Stimulated activated naive CD8-positive, alpha-beta T cell treated with anti-CD3 and anti-CD28 coated beads, Interleukin-15, amount 100 ng/mL, for 72 hours (primary cell): ENCODE results near the gene TUG1.

Experiments used
- ATAC-seq: fragments of 150-1000 bp; cut with Tn5 transposase; 2 replicates; pipeline ENCODE4 v1.10.0; 2021; ENCODE audit warnings: mild to moderate bottlenecking, moderate library complexity
- DNase-seq, 2 donors: peaks; one replicate each; pipeline ENCODE4 v3.0.0; 2021 to 2022
- H3K27ac Mint-ChIP-seq, 2 donors: one replicate each; pipeline ENCODE4 v1.8.0; 2022; ENCODE audit warnings: mild to moderate bottlenecking in 2 of 2, mixed read lengths in 2 of 2, moderate library complexity in 2 of 2
- H3K27me3 Mint-ChIP-seq: one replicate; pipeline ENCODE4 v1.8.0; 2022; ENCODE audit warnings: mixed read lengths
- H3K4me1 Mint-ChIP-seq: one replicate; pipeline ENCODE4 v1.8.0; 2022; ENCODE audit warnings: mild to moderate bottlenecking, mixed read lengths
- H3K4me3 Mint-ChIP-seq, 2 donors: one replicate each; pipeline ENCODE4 v1.8.0; 2022; ENCODE audit warnings: mild to moderate bottlenecking in 2 of 2, mixed read lengths in 2 of 2, moderate library complexity in 1 of 2
- H3K9me3 Mint-ChIP-seq, 2 donors: one replicate each; pipeline ENCODE4 v1.8.0; 2022; ENCODE audit warnings: mixed read lengths in 2 of 2

The TUG1 gene

DNA sequence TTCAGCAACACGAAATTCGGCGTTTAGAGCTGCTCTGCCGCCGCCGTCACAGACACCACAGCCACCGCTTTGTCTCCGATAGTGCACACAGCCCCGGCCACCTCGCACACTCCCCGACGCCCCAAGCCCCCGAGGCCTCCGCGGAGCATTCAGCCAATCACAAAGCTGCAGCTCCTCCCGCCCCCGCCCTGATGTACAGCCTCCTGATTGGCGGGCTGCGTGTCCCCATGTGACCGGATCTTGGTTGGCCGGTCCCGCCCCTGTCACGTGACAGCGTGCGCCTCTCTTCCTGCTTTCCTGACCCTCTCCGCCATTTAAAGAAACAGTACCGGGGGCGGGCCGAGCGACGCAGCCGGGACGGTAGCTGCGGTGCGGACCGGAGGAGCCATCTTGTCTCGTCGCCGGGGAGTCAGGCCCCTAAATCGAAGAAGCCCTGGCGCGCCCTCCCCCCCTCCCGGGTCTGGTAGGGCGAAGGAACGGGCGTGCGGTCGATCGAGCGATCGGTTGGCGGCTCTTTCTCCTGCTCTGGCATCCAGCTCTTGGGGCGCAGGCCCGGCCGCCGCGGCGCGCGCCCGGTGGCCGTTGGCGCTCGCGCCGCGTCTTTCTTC is at the start of gene TUG1:
Gene TUG1, plus strand, starts transcription at position 342 of the 608 bp plus-strand sequence.
- no peaks in the 10 kb centered on the region for H3K27me3 Mint-ChIP-seq
- peak; percentile 95 to 98 for DNase-seq
- peak within 1 kb of the TSS; percentile 93 to 98 for H3K4me3 Mint-ChIP-seq
- ATAC-seq: peak; percentile 95
- H3K4me1 Mint-ChIP-seq: peaks cover 34% of the 10 kb centered on the region
- H3K27ac Mint-ChIP-seq: peak within 1 kb of the TSS; percentile 93 to 99
- peaks cover 25 to 31% of the 10 kb centered on the region in 2 donors for H3K9me3 Mint-ChIP-seq

DNA sequence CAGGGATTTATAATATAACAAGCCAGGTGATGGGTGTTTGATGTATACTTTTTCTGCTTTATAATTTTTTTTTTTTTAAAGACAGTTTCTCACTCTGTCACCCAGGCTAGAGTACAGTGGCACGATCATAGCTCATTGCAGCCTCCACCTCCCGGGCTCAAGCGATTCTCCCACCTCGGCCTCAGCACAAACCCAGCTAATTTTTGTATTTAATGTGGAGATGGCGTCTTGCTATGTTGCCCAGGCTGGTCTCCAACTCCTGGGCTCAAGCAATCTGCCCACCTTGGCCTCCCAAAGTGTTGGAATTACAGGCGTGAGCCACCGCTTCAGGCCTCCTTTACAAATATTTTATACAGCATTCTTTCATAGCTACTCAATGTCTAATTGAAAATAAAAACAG is 49.1 kb upstream of the TUG1 start:
- H3K4me3 Mint-ChIP-seq: peak overlapping the region in 1 of 2 donors; percentile 3
- DNase-seq (no peak), ATAC-seq (no peak)
- peaks cover 12% of the 10 kb centered on the region for H3K4me1 Mint-ChIP-seq
- no peak overlapping the region for H3K27ac Mint-ChIP-seq
- no peaks in the 10 kb centered on the region for H3K9me3 Mint-ChIP-seq
- H3K27me3 Mint-ChIP-seq: no peaks in the 10 kb centered on the region

DNA sequence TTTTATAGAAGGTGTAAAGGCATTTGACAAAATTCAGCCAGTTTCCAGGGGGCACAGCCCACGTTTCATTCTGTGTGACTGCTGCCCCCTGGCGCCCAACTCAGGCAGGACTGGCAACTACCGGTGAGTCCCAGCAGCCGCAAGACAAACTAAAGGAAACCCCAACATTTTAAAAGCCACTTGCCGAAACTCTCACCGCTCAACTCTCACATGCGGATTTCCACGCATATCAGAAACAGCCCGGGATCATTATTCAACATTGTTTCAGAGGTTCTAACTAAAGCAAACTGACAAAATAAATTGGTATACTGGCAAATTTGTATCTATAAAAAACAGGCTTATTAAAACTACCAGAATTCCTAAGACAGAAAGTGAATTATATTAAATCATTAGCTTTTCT is 48.7 kb upstream of the TUG1 start:
- Mint-ChIP-seq H3K4me1 (peaks cover 12% of the 10 kb centered on the region), H3K27me3 (no peaks in the 10 kb centered on the region), H3K4me3 (peak overlapping the region; percentile 47 to 59), H3K9me3 (no peaks in the 10 kb centered on the region), H3K27ac (no peak overlapping the region)
- ATAC-seq (peak; percentile 80), DNase-seq (peak; percentile 80 to 82)

DNA sequence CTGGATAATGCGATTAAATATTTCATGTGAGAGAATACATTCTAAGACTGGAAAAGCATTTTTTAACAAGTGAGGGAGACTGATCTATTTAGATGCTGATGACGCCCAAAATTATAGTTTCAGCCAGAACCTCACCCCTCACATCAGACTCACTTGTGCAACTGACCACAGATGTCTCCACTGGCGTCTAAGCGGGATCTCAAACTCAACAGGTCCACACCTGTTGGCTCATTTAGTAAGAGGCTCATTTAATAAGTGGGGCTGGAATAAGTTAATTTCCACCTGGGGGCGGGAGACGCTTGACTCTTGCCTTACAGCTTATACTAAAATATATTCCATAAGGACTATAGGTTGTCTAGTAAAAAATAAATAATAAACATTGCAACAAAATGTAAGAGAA is 48.0 kb upstream of the TUG1 start:
- Mint-ChIP-seq H3K4me1 (peaks cover 12% of the 10 kb centered on the region), H3K9me3 (no peaks in the 10 kb centered on the region), H3K4me3 (peak overlapping the region; percentile 79 to 82), H3K27ac (peak overlapping the region in 1 of 2 donors; percentile 44), H3K27me3 (no peaks in the 10 kb centered on the region)
- DNase-seq (no peak), ATAC-seq (no peak)

DNA sequence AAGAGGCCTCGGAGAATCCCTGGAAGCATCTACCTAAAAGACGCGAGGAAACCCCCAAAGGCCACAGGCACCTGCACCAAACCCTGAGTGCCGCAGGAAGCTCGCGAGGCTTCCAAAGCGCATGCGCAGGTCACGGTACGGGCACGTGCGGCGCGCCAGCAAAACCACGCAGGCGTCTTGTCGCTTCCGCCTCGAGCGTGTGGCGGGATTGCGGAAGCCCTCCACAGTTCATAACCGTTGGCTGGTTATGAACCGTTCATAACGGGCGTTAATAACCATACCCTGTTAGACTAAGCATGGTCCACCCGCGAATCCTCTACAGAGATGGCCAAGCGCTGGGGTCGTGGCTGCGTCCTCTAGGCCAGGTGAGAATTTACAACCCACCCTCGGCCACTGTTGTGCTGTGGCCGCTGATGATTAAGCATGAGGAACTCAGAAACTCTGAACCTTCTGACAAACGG is 46.9 kb upstream of the TUG1 start:
- ATAC-seq: peak; percentile 77
- H3K4me3 Mint-ChIP-seq: peak overlapping the region; percentile 79 to 82
- peaks cover 12% of the 10 kb centered on the region for H3K4me1 Mint-ChIP-seq
- peak overlapping the region; percentile 89 to 96 for H3K27ac Mint-ChIP-seq
- DNase-seq: peak; percentile 70 to 81
- no peaks in the 10 kb centered on the region for H3K27me3 Mint-ChIP-seq
- no peaks in the 10 kb centered on the region for H3K9me3 Mint-ChIP-seq

DNA sequence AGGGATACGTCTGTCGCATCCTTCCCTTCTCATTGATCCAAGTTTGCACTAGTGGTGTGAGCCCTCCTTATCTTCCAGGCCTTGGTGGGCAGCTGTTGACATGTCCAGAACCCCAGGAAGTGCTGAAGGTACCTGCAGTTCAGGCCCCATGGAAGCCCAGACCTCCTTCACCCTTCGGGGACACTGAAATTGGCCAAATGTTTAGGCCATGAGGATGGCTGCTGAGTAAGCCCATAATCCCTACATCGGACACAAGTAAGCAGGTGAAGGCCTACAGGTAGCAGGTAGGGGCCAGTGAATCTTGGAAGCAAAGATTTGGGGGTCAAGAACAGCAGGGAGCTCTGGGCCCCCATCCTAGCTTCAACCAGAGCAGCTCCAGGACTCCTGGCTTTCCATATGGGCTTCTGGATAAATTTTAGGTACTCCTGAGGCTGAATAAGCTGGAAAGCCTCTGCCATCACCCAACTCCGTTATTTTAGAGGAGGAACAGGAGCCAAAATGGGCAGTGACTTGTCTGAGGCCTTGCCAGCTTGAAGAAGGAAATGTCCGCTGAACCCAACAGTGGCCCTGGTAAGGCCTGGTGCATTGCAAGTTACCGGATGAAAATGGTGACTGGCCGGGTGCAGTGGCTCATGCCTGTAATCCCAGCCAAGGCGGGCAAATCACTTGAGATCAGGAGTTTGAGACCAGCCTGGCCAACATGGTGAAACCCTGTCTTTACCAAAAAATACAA is 45.7 kb upstream of the TUG1 start:
- no peak overlapping the region for H3K27ac Mint-ChIP-seq
- H3K4me3 Mint-ChIP-seq: no peak overlapping the region
- ATAC-seq (no peak), DNase-seq (no peak)
- H3K4me1 Mint-ChIP-seq: peaks cover 12% of the 10 kb centered on the region
- no peaks in the 10 kb centered on the region for H3K9me3 Mint-ChIP-seq
- no peaks in the 10 kb centered on the region for H3K27me3 Mint-ChIP-seq

DNA sequence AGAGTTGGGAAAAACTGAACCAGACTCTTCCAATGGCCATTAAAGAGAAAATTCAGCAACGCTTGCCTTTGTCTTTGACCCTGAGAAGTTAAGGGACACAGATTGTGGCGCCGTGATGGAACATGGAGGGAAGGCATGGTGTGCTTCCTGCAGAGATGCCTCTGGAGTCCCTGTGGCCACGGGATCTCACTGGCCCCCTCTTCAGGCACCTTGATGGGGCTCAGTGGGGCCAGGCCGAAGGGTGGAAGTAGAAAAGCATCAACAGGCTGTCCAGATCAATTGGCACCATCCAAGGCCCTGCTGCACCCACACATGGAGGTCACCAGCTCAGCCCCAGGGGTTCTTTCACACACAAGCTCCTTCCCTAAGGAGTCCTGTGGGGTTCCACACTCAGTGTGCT is 43.4 kb upstream of the TUG1 start:
- H3K27me3 Mint-ChIP-seq: no peaks in the 10 kb centered on the region
- peaks cover 6% of the 10 kb centered on the region for H3K4me1 Mint-ChIP-seq
- no peak overlapping the region for H3K27ac Mint-ChIP-seq

DNA sequence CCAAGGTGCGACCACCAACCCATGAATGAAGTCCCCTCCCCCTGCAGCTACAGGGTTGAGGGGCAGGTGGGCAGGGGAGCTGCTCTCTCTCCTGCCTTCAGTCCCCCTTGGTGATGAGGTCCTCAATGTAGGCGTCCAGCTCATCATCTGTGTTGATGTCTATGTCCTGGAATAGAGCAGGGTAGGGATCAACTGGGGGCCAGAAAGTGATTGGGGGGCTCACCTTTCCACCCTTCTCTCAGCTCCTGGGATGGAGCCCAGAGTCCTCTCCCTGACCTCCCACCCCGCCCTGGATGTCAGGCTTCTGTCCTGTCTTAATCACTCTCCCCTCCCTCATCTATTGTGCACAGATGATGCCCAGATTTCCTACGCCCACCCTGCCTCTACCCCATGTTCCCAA is 42.4 kb upstream of the TUG1 start:
- H3K9me3 Mint-ChIP-seq: no peaks in the 10 kb centered on the region
- H3K27me3 Mint-ChIP-seq: no peaks in the 10 kb centered on the region
- H3K4me1 Mint-ChIP-seq: peaks cover 16% of the 10 kb centered on the region
- DNase-seq (no peak), ATAC-seq (no peak)
- no peak overlapping the region for H3K4me3 Mint-ChIP-seq
- H3K27ac Mint-ChIP-seq: no peak overlapping the region

More for the DNA sequence above, 43.4 kb upstream of the TUG1 start:
- no peaks in the 10 kb centered on the region for H3K9me3 Mint-ChIP-seq
- no peak overlapping the region for H3K4me3 Mint-ChIP-seq
- no peak for ATAC-seq
- no peak for DNase-seq

DNA sequence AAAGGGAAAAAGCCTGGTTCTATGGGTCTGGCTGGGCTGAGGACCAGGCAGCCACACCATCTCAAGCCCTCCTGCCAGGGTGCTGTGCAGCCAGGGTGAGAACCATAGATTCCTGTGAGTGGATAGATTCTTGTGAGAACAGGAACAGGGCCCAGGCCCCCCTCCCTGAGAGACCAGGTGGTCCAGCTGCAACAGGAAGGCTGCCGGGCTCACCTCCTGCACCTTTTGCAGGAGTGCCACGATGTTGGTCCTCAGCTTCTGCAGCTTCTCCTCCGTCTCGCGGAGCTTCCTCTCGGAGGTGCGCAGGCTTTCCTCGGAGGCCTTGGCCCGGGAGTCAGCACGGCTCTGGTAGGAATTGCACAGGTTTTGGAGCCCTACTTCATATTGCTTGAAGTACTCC is 41.3 kb upstream of the TUG1 start:
- no peaks in the 10 kb centered on the region for H3K9me3 Mint-ChIP-seq
- no peak overlapping the region for H3K27ac Mint-ChIP-seq
- no peak for DNase-seq
- no peaks in the 10 kb centered on the region for H3K27me3 Mint-ChIP-seq
- ATAC-seq: no peak
- peaks cover 15% of the 10 kb centered on the region for H3K4me1 Mint-ChIP-seq
- H3K4me3 Mint-ChIP-seq: no peak overlapping the region

DNA sequence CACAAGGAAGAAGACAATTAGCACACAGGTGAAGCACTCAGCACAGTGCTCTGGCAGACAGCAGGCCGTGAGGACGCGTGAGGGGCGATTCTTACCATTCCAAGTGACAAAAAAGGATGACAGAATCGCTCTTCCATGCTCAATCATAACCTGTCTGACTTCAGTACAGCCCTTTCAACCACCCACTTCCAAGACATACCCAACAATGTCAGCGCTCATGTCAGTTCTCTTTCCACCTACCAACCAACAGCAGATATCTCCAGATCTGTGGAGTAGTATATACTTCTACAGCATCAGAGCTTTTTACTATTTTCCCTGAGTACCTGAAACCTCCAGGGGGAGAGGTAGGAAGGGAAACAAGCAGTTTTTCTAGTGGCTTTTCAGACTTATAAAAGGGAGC is 40.7 kb upstream of the TUG1 start:
- Mint-ChIP-seq H3K27me3 (no peaks in the 10 kb centered on the region), H3K4me1 (peaks cover 15% of the 10 kb centered on the region), H3K9me3 (no peaks in the 10 kb centered on the region), H3K4me3 (no peak overlapping the region), H3K27ac (peak overlapping the region in 1 of 2 donors; percentile 30)
- DNase-seq (no peak), ATAC-seq (no peak)

DNA sequence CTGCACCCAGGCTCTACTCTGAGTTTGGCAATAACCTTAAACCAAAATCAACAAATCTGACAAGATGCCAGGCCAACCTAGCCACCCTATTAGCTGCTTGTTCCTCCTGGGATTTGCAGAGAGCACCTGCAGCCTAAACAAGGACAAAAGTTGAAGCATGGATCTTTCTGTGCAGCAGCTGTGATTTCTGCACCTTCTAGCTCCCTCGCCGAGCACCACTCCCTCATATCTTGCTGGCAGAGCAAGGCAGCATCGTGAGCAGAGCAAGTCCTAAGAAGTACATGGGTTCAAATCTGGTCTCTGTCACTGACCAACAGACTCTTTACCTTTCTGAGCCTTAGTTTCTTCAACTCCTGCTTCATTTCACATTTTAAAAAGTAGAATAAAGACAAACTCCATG is 38.8 kb upstream of the TUG1 start:
- no peak overlapping the region for H3K4me3 Mint-ChIP-seq
- H3K9me3 Mint-ChIP-seq: no peaks in the 10 kb centered on the region
- ATAC-seq (no peak), DNase-seq (no peak)
- H3K4me1 Mint-ChIP-seq: peaks cover 22% of the 10 kb centered on the region
- H3K27me3 Mint-ChIP-seq: no peaks in the 10 kb centered on the region
- H3K27ac Mint-ChIP-seq: peak overlapping the region in 1 of 2 donors; percentile 51

DNA sequence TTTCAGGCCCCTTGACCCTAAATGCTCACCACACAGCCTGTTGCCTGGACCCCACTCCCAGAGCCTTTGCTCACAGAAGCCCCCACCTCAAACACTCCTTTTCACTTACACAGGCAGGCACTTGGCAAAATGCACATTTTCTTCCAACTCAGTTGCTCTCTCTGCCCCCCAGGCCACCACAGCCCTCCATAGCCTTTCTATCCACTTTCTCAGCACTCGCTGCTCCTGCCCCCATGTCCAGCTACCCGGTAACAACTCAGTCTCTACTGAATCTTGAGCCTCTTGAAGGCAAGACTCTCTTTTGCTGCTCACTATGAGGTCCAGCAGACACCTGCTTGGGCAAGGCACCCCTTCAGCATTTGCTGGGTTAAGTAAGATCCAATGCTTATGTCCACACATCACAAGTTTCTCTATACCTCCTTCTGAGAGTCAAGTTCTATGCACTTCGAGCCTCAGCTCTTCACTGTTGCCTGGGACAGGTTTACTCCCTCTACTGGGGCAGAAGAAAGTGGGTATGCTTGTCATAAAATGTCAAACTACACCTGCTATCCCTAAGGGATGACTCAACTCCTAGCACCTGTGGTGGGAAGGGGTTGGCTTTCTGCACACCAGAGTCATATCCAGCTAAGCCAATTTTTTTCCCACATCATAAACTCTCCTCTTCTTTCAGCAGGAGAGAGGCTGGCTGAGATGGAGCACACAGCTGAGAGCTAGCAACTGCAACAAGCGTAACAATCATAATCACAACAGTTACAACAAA is 37.3 kb upstream of the TUG1 start:
- H3K27ac Mint-ChIP-seq: peak overlapping the region; percentile 29 to 61

DNA sequence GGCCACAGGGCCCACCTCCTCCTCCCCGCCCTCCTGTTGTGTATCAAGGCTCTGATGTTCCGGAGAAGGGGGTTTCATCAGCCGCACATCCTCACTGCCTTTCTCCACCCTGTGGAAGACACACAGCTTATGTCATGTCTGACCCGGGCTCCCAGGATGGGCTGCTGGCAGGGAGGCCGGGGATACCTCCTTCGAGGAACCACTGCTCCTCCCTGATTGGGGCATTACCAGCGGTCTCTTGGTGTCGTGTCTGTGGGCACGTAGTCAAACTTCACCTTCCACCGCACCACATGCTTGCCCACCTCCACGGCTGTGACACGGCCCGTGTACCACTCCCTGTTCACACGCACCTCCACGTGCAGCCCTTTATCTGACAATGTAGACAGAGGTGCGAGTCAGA is 36.4 kb upstream of the TUG1 start:
- Mint-ChIP-seq H3K4me3 (no peak overlapping the region), H3K9me3 (no peaks in the 10 kb centered on the region), H3K4me1 (peaks cover 35% of the 10 kb centered on the region), H3K27me3 (no peaks in the 10 kb centered on the region), H3K27ac (peak overlapping the region in 1 of 2 donors; percentile 81)
- ATAC-seq (no peak), DNase-seq (no peak)

More for the DNA sequence above, 37.3 kb upstream of the TUG1 start:
- H3K27me3 Mint-ChIP-seq: no peaks in the 10 kb centered on the region
- no peak overlapping the region for H3K4me3 Mint-ChIP-seq
- no peaks in the 10 kb centered on the region for H3K9me3 Mint-ChIP-seq
- peaks cover 29% of the 10 kb centered on the region for H3K4me1 Mint-ChIP-seq
- DNase-seq: no peak
- ATAC-seq: no peak

DNA sequence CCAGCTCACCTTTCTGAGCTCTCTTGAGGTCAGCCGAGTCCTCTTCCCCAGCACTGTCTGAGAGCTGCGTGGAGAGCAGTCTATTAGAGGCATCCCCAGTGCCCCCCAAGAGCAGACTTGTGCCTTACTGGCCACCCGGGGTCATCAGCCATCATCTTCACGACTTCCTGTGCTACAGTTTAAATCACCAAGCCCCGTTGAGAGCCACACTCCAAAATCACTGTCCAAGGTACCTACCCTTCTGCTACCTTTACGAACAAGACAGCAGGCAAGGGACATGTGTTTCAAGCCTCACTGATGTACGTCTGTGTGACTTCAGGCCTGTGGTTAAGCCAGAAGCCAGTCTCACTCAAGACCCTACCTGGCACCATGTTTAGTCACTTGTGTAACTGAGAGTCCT is 35.6 kb upstream of the TUG1 start:
- Mint-ChIP-seq H3K27ac (peak overlapping the region in 1 of 2 donors; percentile 86), H3K27me3 (no peaks in the 10 kb centered on the region), H3K9me3 (no peaks in the 10 kb centered on the region), H3K4me3 (no peak overlapping the region), H3K4me1 (peaks cover 35% of the 10 kb centered on the region)
- DNase-seq: no peak
- ATAC-seq: no peak

DNA sequence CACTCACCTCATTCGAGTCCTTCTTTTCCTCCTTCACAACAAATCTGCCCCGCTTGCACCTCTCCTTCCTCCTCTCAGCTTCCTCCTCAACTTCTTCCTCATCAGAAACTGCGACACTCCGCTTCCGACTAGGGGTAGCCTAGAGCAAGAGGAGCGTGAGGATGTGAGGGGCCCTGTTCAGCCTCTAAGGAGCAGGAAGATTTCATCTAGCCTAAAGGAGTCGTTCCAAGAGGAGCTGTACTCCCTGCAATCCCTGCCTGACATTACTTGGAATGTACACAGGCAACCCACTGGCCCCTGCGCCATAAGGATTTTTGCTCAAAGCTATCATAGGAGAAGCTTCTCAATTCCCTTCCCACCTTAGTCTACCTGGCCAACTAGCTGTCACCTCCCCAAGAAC is 35.0 kb upstream of the TUG1 start:
- Mint-ChIP-seq H3K4me1 (peaks cover 39% of the 10 kb centered on the region), H3K27me3 (no peaks in the 10 kb centered on the region), H3K27ac (no peak overlapping the region), H3K4me3 (no peak overlapping the region), H3K9me3 (no peaks in the 10 kb centered on the region)
- ATAC-seq (no peak), DNase-seq (no peak)
